HL-60 (cell line): ENCODE measurements around the gene PSMG3.
"Not testable (repeated sequence)": the region's sequence is repeated elsewhere in the genome, so short reads cannot be mapped to it uniquely, and the experiment has no call there.

Experiments
- CTCF ChIP-seq: IDR thresholded peaks from one replicate; pipeline ENCODE4 v1.5.1; 2011; ENCODE audit warnings: low read length, control low read depth, inconsistent platforms; ENCODE audit not compliant: insufficient read depth
- GABPA ChIP-seq: IDR thresholded peaks from 2 replicates; pipeline ENCODE4 v1.6.1; 2012; ENCODE audit warnings: low read depth
- POLR2AphosphoS5 ChIP-seq: IDR thresholded peaks from 2 replicates; pipeline ENCODE4 v1.6.1; 2012; ENCODE audit warnings: low read depth
- TF ChIP-seq, protein P1 (sequence below): IDR thresholded peaks from 2 replicates; pipeline ENCODE4 v1.6.1; 2012; ENCODE audit warnings: low read depth; ENCODE audit not compliant: insufficient replicate concordance

DNA sequence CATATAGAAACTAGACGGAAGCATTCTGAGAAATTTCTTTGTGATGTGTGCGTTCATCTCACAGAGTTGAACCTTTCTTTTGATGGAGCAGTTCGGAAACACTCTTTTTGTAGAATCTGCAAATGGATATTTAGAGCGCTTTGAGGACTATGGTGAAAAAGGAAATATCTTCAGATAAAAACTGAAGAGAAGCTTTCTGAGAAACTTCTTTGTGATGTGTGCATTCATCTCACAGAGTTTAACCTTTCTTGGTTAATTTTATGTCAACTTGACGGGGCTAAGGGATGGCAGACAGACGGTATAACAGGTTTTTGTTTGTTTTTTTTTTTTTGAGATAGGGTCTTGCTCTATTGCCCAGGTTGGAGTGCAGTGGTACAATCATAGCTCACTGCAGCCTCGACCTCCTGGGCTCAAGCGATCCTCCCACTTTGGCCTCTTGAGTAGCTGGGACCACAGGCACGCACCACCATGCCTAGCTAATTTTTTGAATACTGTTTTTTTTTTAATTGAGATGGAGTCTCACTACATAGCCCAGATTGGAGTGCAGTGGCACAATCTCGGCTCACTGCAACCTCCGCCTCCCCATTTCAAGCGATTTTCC, 50.4 kb downstream of the PSMG3 start:
- not testable (repeated sequence) for TF ChIP-seq CTCF, GABPA, POLR2AphosphoS5
- TF ChIP-seq, protein P1, sequence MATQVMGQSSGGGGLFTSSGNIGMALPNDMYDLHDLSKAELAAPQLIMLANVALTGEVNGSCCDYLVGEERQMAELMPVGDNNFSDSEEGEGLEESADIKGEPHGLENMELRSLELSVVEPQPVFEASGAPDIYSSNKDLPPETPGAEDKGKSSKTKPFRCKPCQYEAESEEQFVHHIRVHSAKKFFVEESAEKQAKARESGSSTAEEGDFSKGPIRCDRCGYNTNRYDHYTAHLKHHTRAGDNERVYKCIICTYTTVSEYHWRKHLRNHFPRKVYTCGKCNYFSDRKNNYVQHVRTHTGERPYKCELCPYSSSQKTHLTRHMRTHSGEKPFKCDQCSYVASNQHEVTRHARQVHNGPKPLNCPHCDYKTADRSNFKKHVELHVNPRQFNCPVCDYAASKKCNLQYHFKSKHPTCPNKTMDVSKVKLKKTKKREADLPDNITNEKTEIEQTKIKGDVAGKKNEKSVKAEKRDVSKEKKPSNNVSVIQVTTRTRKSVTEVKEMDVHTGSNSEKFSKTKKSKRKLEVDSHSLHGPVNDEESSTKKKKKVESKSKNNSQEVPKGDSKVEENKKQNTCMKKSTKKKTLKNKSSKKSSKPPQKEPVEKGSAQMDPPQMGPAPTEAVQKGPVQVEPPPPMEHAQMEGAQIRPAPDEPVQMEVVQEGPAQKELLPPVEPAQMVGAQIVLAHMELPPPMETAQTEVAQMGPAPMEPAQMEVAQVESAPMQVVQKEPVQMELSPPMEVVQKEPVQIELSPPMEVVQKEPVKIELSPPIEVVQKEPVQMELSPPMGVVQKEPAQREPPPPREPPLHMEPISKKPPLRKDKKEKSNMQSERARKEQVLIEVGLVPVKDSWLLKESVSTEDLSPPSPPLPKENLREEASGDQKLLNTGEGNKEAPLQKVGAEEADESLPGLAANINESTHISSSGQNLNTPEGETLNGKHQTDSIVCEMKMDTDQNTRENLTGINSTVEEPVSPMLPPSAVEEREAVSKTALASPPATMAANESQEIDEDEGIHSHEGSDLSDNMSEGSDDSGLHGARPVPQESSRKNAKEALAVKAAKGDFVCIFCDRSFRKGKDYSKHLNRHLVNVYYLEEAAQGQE, result not testable (repeated sequence)
